Neuron (in vitro differentiated cells): ENCODE measurements around the gene FOXJ1.

Experiments
- H2AFZ ChIP-seq: one replicate; pipeline ENCODE4 v1.6.1; 2013; ENCODE audit warnings: low read depth, mild to moderate bottlenecking, inconsistent platforms, low read length, moderate library complexity
- H3K27me3 ChIP-seq: one replicate; pipeline ENCODE4 v1.6.1; 2013; ENCODE audit warnings: low read length; ENCODE audit not compliant: insufficient read depth
- H3K36me3 ChIP-seq: one replicate; pipeline ENCODE4 v1.6.1; 2013; ENCODE audit warnings: low read length; ENCODE audit not compliant: insufficient read depth
- H3K4me1 ChIP-seq: one replicate; pipeline ENCODE4 v1.6.1; 2013; ENCODE audit warnings: low read length; ENCODE audit not compliant: insufficient read depth
- H3K4me3 ChIP-seq: 2 replicates; pipeline ENCODE4 v1.5.1; 2013; ENCODE audit warnings: mild to moderate bottlenecking, low read length, moderate library complexity
- H3K9me3 ChIP-seq: one replicate; pipeline ENCODE4 v1.6.1; 2013; ENCODE audit warnings: low read length

The FOXJ1 gene

DNA sequence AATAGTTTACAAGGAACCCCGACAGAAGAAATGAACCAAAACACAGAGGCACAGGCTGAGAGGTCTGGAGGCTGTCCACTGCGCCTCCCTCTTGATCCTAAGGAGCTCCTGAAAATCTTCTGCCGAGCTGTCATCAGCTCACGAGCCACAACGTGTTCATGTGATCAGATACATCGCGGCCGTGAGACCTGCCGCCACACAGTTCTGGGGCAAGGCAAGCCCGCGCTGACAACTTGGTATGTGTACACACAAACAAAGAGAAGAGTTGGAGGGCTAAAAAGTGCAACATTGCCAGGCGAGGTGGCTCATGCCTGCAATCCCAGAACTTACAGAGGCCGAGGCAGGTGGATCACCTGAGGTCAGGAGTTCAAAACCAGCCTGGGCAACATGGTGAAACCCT is 45.1 kb downstream of the FOXJ1 start:
- Histone ChIP-seq H3K4me3 (no peak overlapping the region), H3K36me3 (peaks cover 69% of the 10 kb centered on the region), H3K27me3 (no peaks in the 10 kb centered on the region), H3K9me3 (no peaks in the 10 kb centered on the region), H3K4me1 (no peaks in the 10 kb centered on the region), H2AFZ (no peak overlapping the region)

DNA sequence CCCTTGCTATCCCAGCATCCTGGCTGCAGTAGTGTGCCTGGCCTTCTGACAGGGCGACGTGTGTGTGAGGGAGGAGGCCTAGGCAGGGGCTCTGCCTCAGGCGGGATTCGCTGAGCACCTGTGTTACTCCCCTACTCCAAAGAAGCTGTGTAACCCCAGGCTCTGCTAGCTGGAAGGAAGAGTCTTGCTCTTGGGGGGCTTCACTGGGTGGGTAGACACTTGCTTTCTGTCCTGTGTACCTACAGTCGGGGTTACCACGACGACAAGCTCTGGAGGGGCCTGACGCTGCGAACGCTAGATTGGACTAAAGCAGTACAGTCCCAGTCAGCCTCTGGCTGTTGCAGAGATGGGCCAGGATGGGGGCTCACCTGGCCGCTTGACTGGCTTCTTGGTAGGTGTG is 47.0 kb downstream of the FOXJ1 start:
- H2AFZ ChIP-seq = no peak overlapping the region
- H3K27me3 ChIP-seq = no peaks in the 10 kb centered on the region
- H3K4me1 ChIP-seq = no peaks in the 10 kb centered on the region
- H3K4me3 ChIP-seq = no peak overlapping the region
- peaks cover 74% of the 10 kb centered on the region for H3K36me3 ChIP-seq
- no peaks in the 10 kb centered on the region for H3K9me3 ChIP-seq

DNA sequence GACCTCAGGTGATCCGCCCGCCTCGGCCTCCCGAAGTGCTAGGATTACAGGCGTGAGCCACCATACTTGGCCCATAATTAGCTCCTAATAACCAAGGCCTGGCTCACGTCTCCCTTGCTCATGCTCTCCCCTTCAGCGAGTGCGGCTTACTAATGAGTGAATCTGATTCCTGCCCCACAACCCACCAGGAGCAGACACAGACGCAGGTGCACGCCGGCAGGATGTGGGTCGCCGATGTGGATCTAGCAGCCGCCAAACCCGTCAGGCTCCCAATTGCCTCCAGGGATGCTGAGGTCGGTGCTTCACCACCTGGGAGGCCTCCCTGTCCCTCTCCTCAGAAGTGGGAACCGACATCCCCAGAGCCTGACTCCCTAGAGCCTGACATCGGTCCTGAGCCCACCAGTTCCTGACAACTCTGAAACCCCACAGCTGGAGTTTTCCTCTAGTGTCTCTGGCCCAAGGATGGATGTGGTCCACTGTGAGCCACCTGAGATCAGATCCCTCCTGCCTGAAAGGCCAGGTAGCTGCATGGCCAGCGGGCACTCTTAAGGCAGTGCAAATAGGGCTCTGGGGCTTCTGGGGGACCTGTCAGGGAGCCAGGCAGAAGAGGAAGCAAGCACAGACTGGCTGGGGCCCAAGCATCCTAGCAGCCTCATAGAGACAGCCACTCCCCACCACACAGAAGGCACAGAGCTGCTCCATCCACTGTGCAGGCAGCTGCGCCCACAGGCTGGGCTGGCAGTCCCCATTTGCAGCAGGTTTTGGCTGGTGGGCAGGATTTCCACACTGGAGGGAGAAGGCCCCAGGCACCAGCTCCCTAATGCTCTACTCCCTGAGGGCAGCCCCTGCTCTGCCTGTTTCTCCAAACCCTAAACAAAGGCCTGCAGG is 48.3 kb downstream of the FOXJ1 start:
- Histone ChIP-seq H3K9me3 (no peaks in the 10 kb centered on the region), H3K36me3 (peaks cover 81% of the 10 kb centered on the region)

GRCh38 chr17:76091526-76092286 is 49.3 kb downstream of the FOXJ1 start:
- Histone ChIP-seq H3K4me1 (no peaks in the 10 kb centered on the region), H3K27me3 (no peaks in the 10 kb centered on the region), H3K9me3 (no peaks in the 10 kb centered on the region), H2AFZ (no peak overlapping the region), H3K4me3 (no peak overlapping the region), H3K36me3 (peaks cover 83% of the 10 kb centered on the region)

More for the DNA sequence above, 48.3 kb downstream of the FOXJ1 start:
- Histone ChIP-seq H3K4me1 (no peaks in the 10 kb centered on the region), H3K27me3 (no peaks in the 10 kb centered on the region), H3K4me3 (no peak overlapping the region), H2AFZ (no peak overlapping the region)

- peaks cover 88% of the 10 kb centered on the region for H3K36me3 ChIP-seq
- H3K9me3 ChIP-seq = no peaks in the 10 kb centered on the region
These were observed 50.4 kb downstream of the FOXJ1 start for GRCh38 chr17:76090517-76091129.

DNA sequence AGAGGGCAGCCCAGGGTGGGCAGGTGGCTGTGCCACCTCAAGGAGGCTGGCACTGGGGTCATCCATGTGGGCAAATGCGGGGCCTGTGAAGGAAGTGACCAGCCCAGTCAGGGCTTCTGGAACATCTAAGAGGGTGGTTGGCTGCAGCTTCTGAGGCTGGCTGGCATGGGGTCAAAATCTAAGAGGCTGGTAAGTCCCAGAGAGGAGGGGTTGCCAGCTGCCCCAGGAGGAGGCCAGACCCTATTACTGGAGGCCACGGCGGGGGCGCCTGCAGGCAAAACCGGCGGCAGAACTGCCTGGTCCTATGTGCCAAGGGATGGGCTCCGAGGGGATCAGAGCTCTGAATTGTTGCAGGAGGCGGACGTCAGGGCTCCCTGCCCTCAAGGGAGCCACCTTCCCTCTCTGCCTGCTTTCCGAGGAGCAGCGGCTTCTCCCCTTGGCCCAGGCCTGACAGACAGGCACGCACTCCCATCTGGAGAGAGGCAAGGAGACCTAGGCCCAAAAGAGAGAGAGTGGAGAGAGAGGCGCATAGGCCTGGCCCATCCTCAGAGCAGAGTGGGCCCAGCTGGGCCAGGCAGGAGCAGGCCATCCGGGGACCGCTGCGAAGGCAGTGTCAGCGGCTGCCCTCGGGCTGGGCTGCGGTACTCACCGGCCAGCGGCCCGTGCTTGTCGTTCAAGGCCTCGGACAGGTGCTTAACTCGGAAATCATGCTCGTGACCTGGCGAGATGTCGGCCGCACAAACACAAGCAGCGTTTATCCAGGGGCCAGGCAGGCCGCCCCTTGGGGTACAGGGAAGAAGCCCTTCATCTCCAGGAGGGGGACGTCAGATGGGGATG is 51.1 kb downstream of the FOXJ1 start:
- H3K4me1 ChIP-seq = no peaks in the 10 kb centered on the region
- H2AFZ ChIP-seq = no peak overlapping the region
- no peaks in the 10 kb centered on the region for H3K27me3 ChIP-seq
- no peaks in the 10 kb centered on the region for H3K9me3 ChIP-seq
- no peak overlapping the region for H3K4me3 ChIP-seq
- peaks cover 92% of the 10 kb centered on the region for H3K36me3 ChIP-seq

More at GRCh38 chr17:76090517-76091129, 50.4 kb downstream of the FOXJ1 start:
- H3K27me3 ChIP-seq = no peaks in the 10 kb centered on the region
- no peak overlapping the region for H3K4me3 ChIP-seq
- H3K4me1 ChIP-seq = no peaks in the 10 kb centered on the region
- H2AFZ ChIP-seq = no peak overlapping the region

DNA sequence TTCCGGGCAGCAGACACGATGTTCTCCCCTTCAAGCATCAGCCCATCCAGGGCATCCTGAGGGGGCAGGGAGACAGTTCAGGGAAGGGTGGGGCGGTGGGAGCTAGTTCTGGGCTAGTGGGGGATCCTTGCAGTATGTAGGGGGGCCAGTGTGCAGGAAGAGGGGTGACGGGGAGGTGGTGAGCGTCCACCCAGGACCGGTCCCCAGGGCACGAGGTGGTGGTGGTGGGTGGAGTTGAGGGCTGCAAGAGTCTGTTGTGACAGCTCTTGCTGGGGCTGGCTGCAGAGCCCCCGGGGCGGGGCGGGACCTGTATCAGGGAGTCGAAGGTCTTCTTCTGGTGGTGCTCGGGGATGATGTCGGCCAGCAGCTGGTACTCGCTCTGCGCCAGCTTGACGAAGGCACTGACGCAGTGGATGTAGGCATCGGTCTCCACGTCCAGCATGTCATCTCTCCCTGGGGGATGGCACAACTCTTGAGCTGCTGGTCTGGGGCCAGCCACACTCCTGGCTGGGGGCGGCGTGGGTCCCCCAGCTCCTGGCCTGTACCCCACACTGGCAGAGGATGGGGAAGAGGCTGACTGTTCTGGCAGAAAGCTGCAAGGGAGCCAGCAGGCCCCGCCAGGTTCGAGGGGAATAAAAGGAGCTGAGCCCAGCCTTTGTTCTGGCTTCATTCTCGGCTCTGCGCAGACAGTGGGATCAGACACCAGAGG is 52.0 kb downstream of the FOXJ1 start:
- no peaks in the 10 kb centered on the region for H3K27me3 ChIP-seq
- H2AFZ ChIP-seq = no peak overlapping the region
- H3K36me3 ChIP-seq = peaks cover 93% of the 10 kb centered on the region
- H3K4me1 ChIP-seq = no peaks in the 10 kb centered on the region
- H3K4me3 ChIP-seq = no peak overlapping the region
- H3K9me3 ChIP-seq = no peaks in the 10 kb centered on the region

DNA sequence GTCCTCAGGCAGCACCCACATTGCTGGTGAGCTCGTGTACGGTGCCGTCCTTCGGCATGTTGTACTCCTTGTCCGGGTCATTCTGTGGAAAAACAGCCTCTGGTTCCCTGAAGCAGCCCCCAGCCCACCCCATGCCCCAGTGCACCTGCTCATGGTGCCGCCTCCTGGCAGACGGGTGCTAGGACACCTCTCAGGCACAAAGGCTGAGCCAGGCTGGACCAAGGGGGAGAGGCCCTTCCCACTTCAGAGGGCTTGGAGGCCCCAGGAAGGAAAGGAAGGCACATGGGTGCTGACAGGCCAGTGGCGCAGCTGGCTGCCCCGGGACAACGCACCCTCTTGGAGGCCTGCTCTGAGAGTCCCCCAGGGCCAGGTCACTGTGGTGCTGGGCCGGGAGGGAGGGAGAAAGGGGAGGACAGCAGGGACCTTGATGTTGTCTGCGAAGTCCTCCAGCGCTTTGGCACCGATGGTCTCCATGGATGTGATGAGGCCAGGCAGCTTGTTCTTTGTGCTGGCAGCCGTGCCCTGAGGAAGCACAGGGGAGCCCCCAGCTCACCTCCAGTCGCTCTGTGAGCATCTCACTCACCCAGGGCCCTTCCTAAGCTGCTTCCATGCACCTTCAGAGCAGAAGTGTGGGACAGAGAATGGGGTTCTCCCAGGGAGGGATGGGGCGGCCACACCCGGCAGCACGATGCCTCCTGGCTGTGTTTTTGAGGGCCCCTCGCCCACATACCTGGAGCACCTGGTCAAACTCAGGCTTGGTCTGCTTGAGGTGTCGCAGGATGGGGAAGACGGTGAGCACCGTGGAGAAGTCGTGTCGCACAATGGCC is 52.8 kb downstream of the FOXJ1 start:
- no peak overlapping the region for H2AFZ ChIP-seq
- H3K27me3 ChIP-seq = no peaks in the 10 kb centered on the region
- H3K4me1 ChIP-seq = no peaks in the 10 kb centered on the region
- H3K9me3 ChIP-seq = no peaks in the 10 kb centered on the region
- H3K36me3 ChIP-seq = peaks cover 93% of the 10 kb centered on the region
- H3K4me3 ChIP-seq = no peak overlapping the region

DNA sequence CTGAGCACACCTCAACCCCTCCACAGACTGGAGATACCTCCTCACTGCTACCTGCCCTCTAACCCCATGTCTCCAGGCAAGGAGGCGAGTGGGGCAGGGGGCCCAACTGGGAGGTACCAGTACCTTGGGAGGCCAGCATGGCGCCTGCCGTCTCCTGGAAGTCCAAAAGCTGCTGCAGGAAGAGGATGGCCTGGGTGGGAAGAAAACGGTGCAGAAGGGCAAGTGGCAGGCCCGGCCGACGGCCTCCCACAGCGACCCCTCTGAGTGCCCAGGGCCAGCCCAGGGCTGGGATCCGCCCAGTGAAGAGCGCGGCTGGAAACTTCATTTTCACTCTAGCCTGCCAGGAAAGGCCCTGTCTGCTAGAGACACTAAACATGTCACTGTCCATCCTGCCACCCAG is 53.5 kb downstream of the FOXJ1 start:
- H3K36me3 ChIP-seq = peaks cover 86% of the 10 kb centered on the region
- no peaks in the 10 kb centered on the region for H3K4me1 ChIP-seq
- H3K27me3 ChIP-seq = no peaks in the 10 kb centered on the region
- H3K4me3 ChIP-seq = no peak overlapping the region
- H3K9me3 ChIP-seq = no peaks in the 10 kb centered on the region
- H2AFZ ChIP-seq = no peak overlapping the region

- Histone ChIP-seq H3K9me3 (no peaks in the 10 kb centered on the region), H3K27me3 (no peaks in the 10 kb centered on the region), H3K4me3 (no peak overlapping the region), H2AFZ (no peak overlapping the region), H3K36me3 (peaks cover 86% of the 10 kb centered on the region), H3K4me1 (no peaks in the 10 kb centered on the region)
These were observed 54.7 kb downstream of the FOXJ1 start for GRCh38 chr17:76086384-76086783.
